CD4-positive, CD25-positive, alpha-beta regulatory T cell (primary cell): Measurements from ENCODE around the gene ATRAID. TPM values are rescaled to one million over a fixed set of nuclear protein-coding genes. Genes with fewer than 3 reads are reported as not detected.

Experiments used
- ATAC-seq, 2 donors: fragments of 150-1000 bp; cut with Tn5 transposase; one replicate each; pipeline ENCODE4 v1.10.0; 2021; ENCODE audit warnings: low read depth in 2 of 2, moderate number of reproducible peaks in 2 of 2, moderate library complexity in 1 of 2
- DNase-seq, 3 donors: peaks; one replicate each; pipeline versions ENCODE4 v3.0.0 to v3.0.0-alpha.2; 2012 to 2022; ENCODE audit warnings: mixed read lengths in 1 of 3
- H3K27ac ChIP-seq: one replicate; pipeline ENCODE4 v1.7.0; 2013; ENCODE audit warnings: mild to moderate bottlenecking, low read length; ENCODE audit not compliant: insufficient read depth, poor library complexity, severe bottlenecking
- H3K27me3 ChIP-seq: one replicate; pipeline ENCODE4 v1.7.0; 2013; ENCODE audit warnings: low read length; ENCODE audit not compliant: control insufficient read depth, insufficient read depth
- H3K36me3 ChIP-seq: one replicate; pipeline ENCODE4 v1.7.0; 2013; ENCODE audit warnings: mild to moderate bottlenecking, low read length, moderate library complexity; ENCODE audit not compliant: control insufficient read depth, insufficient read depth
- H3K4me1 ChIP-seq: 2 replicates; pipeline ENCODE4 v1.7.0; 2013; ENCODE audit warnings: mild to moderate bottlenecking, low read length; ENCODE audit not compliant: insufficient read depth, control insufficient read depth, poor library complexity, severe bottlenecking
- H3K4me3 ChIP-seq: one replicate; pipeline ENCODE4 v1.7.0; 2013; ENCODE audit warnings: low read depth, mild to moderate bottlenecking, low read length, moderate library complexity
- H3K9me3 ChIP-seq, 2 experiments: 1 replicate in 1 of 2; 2 replicates in 1 of 2; pipeline ENCODE4 v1.7.0; 2013; ENCODE audit warnings: low read length in 2 of 2, mild to moderate bottlenecking in 1 of 2, moderate library complexity in 1 of 2; ENCODE audit not compliant: control insufficient read depth in 2 of 2
- H3K27ac Mint-ChIP-seq, 3 donors: one replicate each; pipeline ENCODE4 v1.8.0; 2020 to 2022; ENCODE audit warnings: mild to moderate bottlenecking in 3 of 3, mixed read lengths in 3 of 3, moderate library complexity in 2 of 3
- H3K27me3 Mint-ChIP-seq: one replicate; pipeline ENCODE4 v1.8.0; 2022; ENCODE audit warnings: mild to moderate bottlenecking, mixed read lengths
- H3K36me3 Mint-ChIP-seq: one replicate; pipeline ENCODE4 v1.8.0; 2020; ENCODE audit warnings: mixed read lengths
- H3K4me1 Mint-ChIP-seq, 4 donors: one replicate each; pipeline ENCODE4 v1.8.0; 2020 to 2022; ENCODE audit warnings: mixed read lengths in 4 of 4, mild to moderate bottlenecking in 1 of 4
- H3K4me3 Mint-ChIP-seq, 4 donors: one replicate each; pipeline ENCODE4 v1.8.0; 2020 to 2022; ENCODE audit warnings: mild to moderate bottlenecking in 4 of 4, mixed read lengths in 4 of 4, moderate library complexity in 3 of 4
- H3K9me3 Mint-ChIP-seq, 7 donors: one replicate each; pipeline ENCODE4 v1.8.0; 2020 to 2022; ENCODE audit warnings: mixed read lengths in 7 of 7, mild to moderate bottlenecking in 3 of 7, moderate library complexity in 2 of 7
- polyA plus RNA-seq, 4 donors: library from polyadenylated mRNA; unstranded; fragments of 300-500 nt; fragmentation: Illumina TruSeq; gene quantifications; one replicate each; pipeline ENCODE4 v1.2.3, GENCODE V29; 2021
- total RNA-seq: library from RNA; stranded (reverse); gene quantifications from one replicate; pipeline ENCODE4 v1.2.3, GENCODE V29; 2022

The ATRAID gene
- total and polyA plus RNA-seq, 5 donors from 2014 or later: 77.3 to 375 (median 356) TPM

DNA sequence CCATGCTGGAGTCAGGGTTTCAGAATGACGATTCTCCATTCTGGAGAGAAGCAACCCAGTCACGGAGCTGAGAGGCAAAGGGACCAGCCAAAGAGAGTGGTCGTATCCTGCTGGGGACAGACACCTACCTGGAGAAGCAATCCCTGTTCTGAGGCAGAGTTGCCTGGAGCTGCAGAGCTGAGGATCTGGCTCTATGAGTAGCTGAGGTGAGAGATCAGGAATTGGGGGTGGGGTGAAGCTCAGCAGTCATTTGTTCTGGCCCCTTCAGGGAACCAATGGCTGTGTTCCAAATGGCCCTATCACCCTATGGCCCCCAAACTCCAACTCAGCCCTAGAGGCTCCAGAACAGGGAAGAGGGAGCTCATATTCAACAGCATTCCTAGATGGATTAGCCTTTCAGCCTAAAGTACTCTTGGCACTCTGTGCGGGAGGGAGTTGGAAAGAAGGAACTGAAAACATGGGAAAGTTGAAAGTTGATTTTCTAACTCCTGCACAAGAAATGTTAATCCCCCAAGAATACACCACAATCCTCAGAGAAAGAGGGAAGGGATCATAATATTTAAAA lies 3.3 kb upstream of the ATRAID start:
- Mint-ChIP-seq H3K36me3 (peaks cover 26% of the 10 kb centered on the region), H3K4me3 (peak overlapping the region in 2 of 4 donors; percentile 55 to 82), H3K27ac (no peak overlapping the region), H3K27me3 (no peaks in the 10 kb centered on the region), H3K4me1 (peaks cover 0 to 41% (median 26%) of the 10 kb centered on the region in 4 donors), H3K9me3 (no peaks in the 10 kb centered on the region)
- Histone ChIP-seq H3K27me3 (no peaks in the 10 kb centered on the region), H3K4me3 (no peak overlapping the region), H3K36me3 (peaks cover 48% of the 10 kb centered on the region), H3K27ac (no peak overlapping the region), H3K4me1 (peaks cover 16% of the 10 kb centered on the region), H3K9me3 (no peaks in the 10 kb centered on the region)
- ATAC-seq (no peak), DNase-seq (no peak)

- Histone ChIP-seq H3K27ac (no peak overlapping the region), H3K4me3 (no peak overlapping the region), H3K36me3 (peaks cover 42% of the 10 kb centered on the region), H3K4me1 (peaks cover 17% of the 10 kb centered on the region), H3K9me3 (no peaks in the 10 kb centered on the region), H3K27me3 (no peaks in the 10 kb centered on the region)
- ATAC-seq (no peak), DNase-seq (no peak)
- H3K27ac Mint-ChIP-seq: peak overlapping the region; percentile 23 to 83 (median 68)
- H3K4me3 Mint-ChIP-seq: peak overlapping the region; percentile 71 to 88 (median 80)
- H3K9me3 Mint-ChIP-seq: no peaks in the 10 kb centered on the region
- H3K4me1 Mint-ChIP-seq: peaks cover 0 to 42% (median 27%) of the 10 kb centered on the region in 4 donors
- peaks cover 25% of the 10 kb centered on the region for H3K36me3 Mint-ChIP-seq
- no peaks in the 10 kb centered on the region for H3K27me3 Mint-ChIP-seq
Observed at GRCh38 chr2:27209621-27210401, 2.0 kb upstream of the ATRAID start.

GRCh38 chr2:27211241-27211942 lies 449 bp upstream of the ATRAID start:
- Mint-ChIP-seq H3K4me1 (peaks cover 0 to 45% (median 27%) of the 10 kb centered on the region in 4 donors), H3K36me3 (peaks cover 17% of the 10 kb centered on the region), H3K27ac (peak overlapping the region; percentile 38 to 100 (median 94)), H3K27me3 (peaks cover 2% of the 10 kb centered on the region), H3K9me3 (no peaks in the 10 kb centered on the region), H3K4me3 (peak overlapping the region; percentile 91 to 99 (median 94))
- Histone ChIP-seq H3K4me3 (peak overlapping the region; percentile 85), H3K4me1 (peaks cover 17% of the 10 kb centered on the region), H3K27me3 (no peaks in the 10 kb centered on the region), H3K9me3 (no peaks in the 10 kb centered on the region), H3K27ac (peak overlapping the region; percentile 99), H3K36me3 (peaks cover 39% of the 10 kb centered on the region)
- DNase-seq: no peak
- ATAC-seq: no peak

- no peaks in the 10 kb centered on the region for H3K9me3 ChIP-seq
- H3K4me3 ChIP-seq: peak overlapping the region; percentile 91
- peaks cover 0 to 1% (median 0%) of the 10 kb centered on the region in 7 donors for H3K9me3 Mint-ChIP-seq
- H3K27me3 ChIP-seq: no peaks in the 10 kb centered on the region
- H3K4me1 Mint-ChIP-seq: peaks cover 6 to 56% (median 33%) of the 10 kb centered on the region in 4 donors
- peaks cover 7% of the 10 kb centered on the region for H3K36me3 Mint-ChIP-seq
- H3K27ac Mint-ChIP-seq: peak overlapping the region; percentile 100
- H3K27me3 Mint-ChIP-seq: peaks cover 4% of the 10 kb centered on the region
- peak overlapping the region; percentile 91 to 100 (median 99) for H3K4me3 Mint-ChIP-seq
- H3K27ac ChIP-seq: peak overlapping the region; percentile 99
- H3K4me1 ChIP-seq: peaks cover 28% of the 10 kb centered on the region
- peaks cover 25% of the 10 kb centered on the region for H3K36me3 ChIP-seq
- ATAC-seq: peak; percentile 29 to 35
- peak; percentile 45 to 79 (median 78) for DNase-seq
Observed at GRCh38 chr2:27212626-27213471, 1.0 kb downstream of the ATRAID start.

GRCh38 chr2:27214941-27215340 lies 3.1 kb downstream of the ATRAID start:
- no peaks in the 10 kb centered on the region for H3K27me3 ChIP-seq
- H3K4me3 ChIP-seq: no peak overlapping the region
- H3K36me3 ChIP-seq: peaks cover 10% of the 10 kb centered on the region
- Mint-ChIP-seq H3K36me3 (peaks cover 5% of the 10 kb centered on the region), H3K27ac (peak overlapping the region in 1 of 3 donors; percentile 48), H3K9me3 (peaks cover 0 to 1% (median 0%) of the 10 kb centered on the region in 7 donors), H3K27me3 (peaks cover 4% of the 10 kb centered on the region), H3K4me1 (peaks cover 10 to 57% (median 38%) of the 10 kb centered on the region in 4 donors), H3K4me3 (peak overlapping the region in 2 of 4 donors; percentile 54 to 98)
- H3K27ac ChIP-seq: no peak overlapping the region
- H3K9me3 ChIP-seq: no peaks in the 10 kb centered on the region
- H3K4me1 ChIP-seq: peaks cover 37% of the 10 kb centered on the region
- ATAC-seq (no peak), DNase-seq (no peak)

- H3K9me3 ChIP-seq: no peaks in the 10 kb centered on the region
- peaks cover 0 to 1% (median 0%) of the 10 kb centered on the region in 7 donors for H3K9me3 Mint-ChIP-seq
- peaks cover 4% of the 10 kb centered on the region for H3K27me3 Mint-ChIP-seq
- H3K4me1 Mint-ChIP-seq: peaks cover 10 to 56% (median 39%) of the 10 kb centered on the region in 4 donors
- ATAC-seq (no peak), DNase-seq (no peak)
- peak overlapping the region; percentile 84 for H3K27ac ChIP-seq
- H3K36me3 ChIP-seq: peaks cover 14% of the 10 kb centered on the region
- H3K4me3 Mint-ChIP-seq: peak overlapping the region; percentile 95 to 99 (median 98)
- peaks cover 30% of the 10 kb centered on the region for H3K4me1 ChIP-seq
- no peaks in the 10 kb centered on the region for H3K27me3 ChIP-seq
- H3K36me3 Mint-ChIP-seq: peaks cover 16% of the 10 kb centered on the region
- H3K4me3 ChIP-seq: peak overlapping the region; percentile 72
- H3K27ac Mint-ChIP-seq: peak overlapping the region in 2 of 3 donors; percentile 95
Observed at GRCh38 chr2:27216416-27217137, 4.7 kb downstream of the ATRAID start.
